Upper lobe of left lung (tissue), 4 donors: ENCODE measurements around the gene KCTD4.

Experiments used
- CTCF ChIP-seq, 6 experiments: fragments of 450-650 bp in 4 of 6; fragments of 200-600 bp in 2 of 6; sonication (generic) in 2 of 6; IDR thresholded peaks; one replicate each; pipeline ENCODE4 v1.5.1; 2016 to 2019; ENCODE audit warnings: antibody characterized with exemption in 6 of 6
- EP300 ChIP-seq, 4 donors: sonication (generic); formaldehyde crosslinking; IDR thresholded peaks; one replicate each; pipeline ENCODE4 v1.5.1; 2017; ENCODE audit warnings: antibody characterized with exemption in 4 of 4, control low read depth in 2 of 4
- POLR2A ChIP-seq, 4 donors: fragments of 450-650 bp; IDR thresholded peaks; one replicate each; pipeline ENCODE4 v1.5.1; 2016 to 2017; ENCODE audit warnings: antibody characterized with exemption in 4 of 4, mild to moderate bottlenecking in 2 of 4
- POLR2AphosphoS5 ChIP-seq, 2 donors: sonication (generic); formaldehyde crosslinking; IDR thresholded peaks; one replicate each; pipeline ENCODE4 v1.5.1; 2017; ENCODE audit warnings: antibody characterized with exemption in 2 of 2

DNA sequence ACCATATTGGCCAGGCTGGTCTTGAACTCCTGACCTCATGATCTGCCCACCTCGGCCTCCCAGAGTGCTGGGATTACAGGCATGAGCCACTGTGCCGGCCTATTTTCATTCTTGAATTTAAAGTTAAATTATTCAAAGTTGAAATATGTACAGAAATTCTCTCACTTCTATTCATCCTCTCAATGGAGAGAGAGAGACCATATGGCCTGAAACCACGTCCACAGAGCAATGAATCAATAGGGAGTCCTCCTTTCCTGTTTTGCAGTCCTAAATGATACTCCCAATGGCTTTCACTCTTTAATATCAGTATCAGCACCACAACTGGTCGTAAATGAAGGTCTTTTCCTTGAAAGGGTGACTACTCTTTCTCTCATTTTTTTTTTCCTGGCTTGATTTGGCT is 30.5 kb upstream of the KCTD4 start:
- TF ChIP-seq POLR2A (IDR thresholded peaks at IDR 0.05): no peak
- no peak for TF ChIP-seq CTCF (IDR thresholded peaks at IDR 0.05)
- no peak for TF ChIP-seq EP300 (IDR thresholded peaks at IDR 0.05)
- no peak for TF ChIP-seq POLR2AphosphoS5 (IDR thresholded peaks at IDR 0.05)
